AG09319 (cell line): ENCODE data around the gene IGSF22.

ENCODE experiments used
- DNase-seq: peaks from one replicate; pipeline ENCODE4 v3.0.0-alpha.2; 2010; ENCODE audit warnings: low read depth; ENCODE audit errors: extremely low read depth
- TF ChIP-seq, protein P1 (sequence below): IDR thresholded peaks from 2 replicates; pipeline ENCODE4 v1.5.1; 2011; ENCODE audit warnings: low read depth, mild to moderate bottlenecking, inconsistent platforms, low read length, moderate library complexity

The IGSF22 gene

DNA sequence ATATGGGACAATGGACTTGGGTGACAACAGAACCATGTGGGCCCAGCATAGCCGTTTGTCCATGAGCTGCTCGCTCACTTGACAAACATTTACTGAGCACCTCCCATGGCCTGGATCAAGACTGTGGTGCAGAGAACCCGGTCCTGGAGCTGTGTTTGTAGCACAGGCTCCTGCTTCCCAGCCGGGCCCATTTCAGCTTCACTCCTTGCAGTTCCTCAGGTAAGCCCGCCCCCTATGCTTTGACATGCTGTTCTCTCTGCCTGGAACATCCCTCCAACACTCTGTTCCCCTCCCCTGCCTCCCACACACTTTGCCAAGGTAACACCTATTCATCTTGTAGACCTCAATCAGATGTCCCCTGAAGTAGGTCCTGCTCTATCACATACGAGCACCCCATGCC, 19.3 kb upstream of the IGSF22 start:
- TF ChIP-seq, protein P1, sequence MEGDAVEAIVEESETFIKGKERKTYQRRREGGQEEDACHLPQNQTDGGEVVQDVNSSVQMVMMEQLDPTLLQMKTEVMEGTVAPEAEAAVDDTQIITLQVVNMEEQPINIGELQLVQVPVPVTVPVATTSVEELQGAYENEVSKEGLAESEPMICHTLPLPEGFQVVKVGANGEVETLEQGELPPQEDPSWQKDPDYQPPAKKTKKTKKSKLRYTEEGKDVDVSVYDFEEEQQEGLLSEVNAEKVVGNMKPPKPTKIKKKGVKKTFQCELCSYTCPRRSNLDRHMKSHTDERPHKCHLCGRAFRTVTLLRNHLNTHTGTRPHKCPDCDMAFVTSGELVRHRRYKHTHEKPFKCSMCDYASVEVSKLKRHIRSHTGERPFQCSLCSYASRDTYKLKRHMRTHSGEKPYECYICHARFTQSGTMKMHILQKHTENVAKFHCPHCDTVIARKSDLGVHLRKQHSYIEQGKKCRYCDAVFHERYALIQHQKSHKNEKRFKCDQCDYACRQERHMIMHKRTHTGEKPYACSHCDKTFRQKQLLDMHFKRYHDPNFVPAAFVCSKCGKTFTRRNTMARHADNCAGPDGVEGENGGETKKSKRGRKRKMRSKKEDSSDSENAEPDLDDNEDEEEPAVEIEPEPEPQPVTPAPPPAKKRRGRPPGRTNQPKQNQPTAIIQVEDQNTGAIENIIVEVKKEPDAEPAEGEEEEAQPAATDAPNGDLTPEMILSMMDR = no peak
- DNase-seq = no peak

DNA sequence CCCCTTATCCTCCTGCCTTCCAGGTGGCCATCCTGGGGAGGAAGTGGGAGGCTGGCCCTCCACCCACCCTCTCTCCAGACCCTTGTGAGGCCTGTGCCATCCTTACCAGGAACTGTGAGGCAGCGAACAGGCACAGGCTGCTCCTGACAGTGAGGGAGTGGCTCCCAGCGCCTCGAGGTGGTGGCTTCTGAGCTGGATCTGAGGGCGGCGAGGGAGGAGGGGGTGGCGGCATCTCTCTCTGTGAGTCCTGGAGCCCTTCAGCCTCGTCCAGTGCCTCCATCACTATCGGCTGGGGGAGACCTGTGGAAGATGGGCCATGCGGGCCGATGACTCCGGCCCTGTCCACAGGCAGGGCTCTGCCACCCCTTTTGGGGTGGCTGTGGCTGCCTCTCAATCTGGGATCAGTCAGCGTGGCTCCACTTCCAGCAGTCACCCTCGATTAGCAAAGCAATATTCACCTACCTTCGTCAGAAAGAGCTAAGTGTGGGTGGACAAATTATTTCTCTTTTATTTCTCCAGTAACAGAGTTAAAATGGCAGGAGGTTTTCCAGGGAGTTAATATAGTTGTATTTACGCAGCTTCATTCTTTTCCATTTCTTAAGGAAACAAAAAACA, 18.0 kb upstream of the IGSF22 start:
- DNase-seq = no peak
- TF ChIP-seq, protein P1 = no peak

DNA sequence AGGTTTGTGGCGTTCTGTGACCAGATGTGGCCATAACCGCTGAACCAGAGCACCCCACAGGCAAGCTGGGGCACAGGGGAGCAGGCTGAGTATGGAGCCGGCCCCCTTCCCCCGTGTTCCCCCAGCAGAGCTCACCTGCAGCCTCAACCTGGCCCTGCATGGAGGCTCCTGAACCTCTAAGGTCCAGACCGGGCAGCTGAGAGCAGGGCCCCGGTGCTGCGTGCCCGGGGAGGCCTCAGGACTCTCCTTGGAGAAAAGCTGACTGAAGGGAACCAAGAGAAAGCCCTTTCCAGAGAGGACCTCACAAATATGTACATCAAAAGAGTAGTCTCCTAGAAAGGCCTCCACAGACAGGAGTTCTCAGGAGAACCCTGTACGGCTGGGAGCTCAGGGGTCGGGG, 17.4 kb upstream of the IGSF22 start:
- DNase-seq = no peak
- TF ChIP-seq, protein P1 = no peak

DNA sequence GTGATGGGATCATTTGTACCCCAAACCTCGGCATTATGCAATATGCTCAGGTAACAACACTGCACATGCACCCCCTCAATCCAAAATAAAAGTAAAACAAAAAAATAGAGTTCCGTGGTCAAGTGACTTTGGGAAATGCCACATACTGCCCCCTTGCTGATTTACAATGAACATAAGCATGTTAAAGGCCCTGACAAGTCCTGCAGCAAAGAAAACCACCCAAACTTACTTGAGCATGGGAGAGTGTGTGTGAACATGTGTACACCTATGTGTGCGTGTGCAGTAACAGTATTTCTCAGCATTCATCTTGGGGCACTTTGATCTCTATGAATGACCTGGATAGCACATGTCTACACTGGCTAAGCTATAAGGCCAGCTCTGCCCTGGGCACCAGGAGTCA, 15.8 kb upstream of the IGSF22 start:
- DNase-seq = no peak
- TF ChIP-seq, protein P1 = no peak

DNA sequence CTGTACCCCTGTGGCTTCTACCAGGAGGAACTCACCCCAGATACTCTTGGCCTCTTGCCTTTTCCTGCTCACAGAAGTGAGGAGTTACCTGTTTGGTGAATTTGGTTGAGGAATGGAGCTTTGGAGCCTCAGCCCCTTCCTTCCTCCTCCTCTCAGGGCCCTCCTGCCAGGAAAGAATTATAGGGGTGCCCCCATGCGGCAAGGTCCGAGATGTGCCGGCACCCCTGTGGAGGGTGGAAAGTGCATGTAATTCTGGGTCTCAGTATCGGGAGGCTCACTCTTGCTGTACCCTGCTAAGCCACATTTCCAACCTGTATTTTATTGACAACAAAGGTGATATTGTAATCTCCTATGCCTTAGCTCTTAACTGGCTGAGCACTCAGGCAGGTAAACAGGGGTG, 13.7 kb upstream of the IGSF22 start:
- TF ChIP-seq, protein P1 = no peak
- DNase-seq = no peak

DNA sequence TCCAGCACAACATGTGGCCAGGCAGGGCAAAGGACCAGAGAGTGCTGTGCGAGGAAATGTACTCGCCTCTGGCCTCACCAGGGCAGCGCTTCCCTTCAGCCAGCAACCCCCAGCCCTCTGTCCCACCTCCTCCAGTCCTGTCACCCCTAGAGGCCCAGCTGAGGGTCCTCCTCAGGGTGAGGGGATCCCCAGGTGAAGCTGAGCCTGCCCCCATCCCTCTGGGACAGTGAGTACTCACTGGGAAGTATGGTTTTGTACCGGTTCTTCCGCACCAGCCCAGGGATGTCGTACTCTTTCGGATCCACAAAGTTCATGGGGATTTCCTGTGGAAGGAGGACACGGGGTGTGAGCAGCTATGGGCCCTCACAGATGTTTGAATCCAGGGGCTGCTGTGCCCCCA, 11.7 kb upstream of the IGSF22 start:
- no peak for DNase-seq
- TF ChIP-seq, protein P1 = no peak

DNA sequence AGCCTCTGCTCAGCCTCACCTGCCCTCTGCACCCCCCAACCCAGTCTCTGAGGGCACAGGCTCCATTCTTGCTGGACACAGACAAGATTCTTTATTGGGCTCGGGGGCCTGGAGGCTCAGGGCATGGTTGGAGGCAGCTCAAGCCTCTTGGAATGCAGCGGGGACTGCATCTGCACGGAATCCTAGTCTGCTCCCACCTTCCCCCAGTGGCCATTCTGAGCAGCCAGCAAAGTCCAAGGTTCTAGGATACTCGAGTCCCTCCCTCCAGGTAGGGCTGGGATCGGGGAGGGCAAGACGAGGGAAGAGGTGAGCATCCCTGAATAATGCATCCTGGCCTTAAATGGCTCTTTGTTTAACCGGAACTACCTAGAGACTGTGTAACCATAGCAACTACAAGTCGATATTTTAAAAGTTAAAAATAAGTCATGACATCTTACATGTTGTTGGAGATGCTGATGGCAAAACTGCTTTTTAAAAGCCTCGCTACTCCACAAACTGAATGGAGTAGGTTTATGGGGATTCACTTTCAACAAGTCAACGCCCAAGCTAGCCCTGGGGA, 10.7 kb upstream of the IGSF22 start:
- TF ChIP-seq, protein P1 = no peak
- no peak for DNase-seq
